HepG2 (cell line): ENCODE data around the gene ELP6. TPM values are rescaled to one million over a fixed set of nuclear protein-coding genes. Genes with fewer than 3 reads are reported as not detected.

ENCODE experiments used
- ATAC-seq: fragments of 200-7000 bp; cut with Tn5 transposase; 3 replicates; pipeline ENCODE4 v1.9.1; 2020; ENCODE audit warnings: mild to moderate bottlenecking, moderate library complexity
- BruUV-seq: library from RNA; stranded (reverse); fragments of 400-500 nt; replicated peaks from 2 replicates; lab custom pipeline; 2021; lab: Mats Ljungman, UMichigan
- CTCF ChIA-PET: fragments of 300-600 bp; formaldehyde crosslinking; extraction: SDS; loops from one replicate; lab custom pipeline; 2021; ENCODE audit warnings: low total read pairs, inconsistent platforms, low intra/inter-chr PET ratio; lab: Yijun Ruan, JAX
- POLR2A ChIA-PET: fragments of 350-600 bp; sonication (Branson Sonifier 250); formaldehyde crosslinking; loops from one replicate; lab custom pipeline; 2020; ENCODE audit warnings: antibody characterized with exemption, inconsistent platforms; lab: Yijun Ruan, JAX
- DNase-seq: peaks from one replicate; pipeline ENCODE4 v3.0.0-alpha.2; 2015; ENCODE audit warnings: low spot score
- FAIRE-seq: peaks from 3 replicates; lab custom pipeline; 2011; peaks lifted over from hg19 to GRCh38; lab: Jason Lieb, UNC
- H2AFZ ChIP-seq: one replicate; pipeline ENCODE4 v1.6.1; 2011; ENCODE audit warnings: low read length, inconsistent platforms
- H3K27ac ChIP-seq: fragments of 300-600 bp; 3 replicates; pipeline ENCODE4 v1.8.0; 2011; ENCODE audit warnings: mixed run types, mild to moderate bottlenecking, mixed read lengths, low read length, inconsistent platforms; ENCODE audit not compliant: insufficient read depth; ENCODE audit errors: extremely low read length
- H3K27me3 ChIP-seq, 2 experiments: fragments of 200-600 bp in 1 of 2; 2 replicates in 1 of 2; 3 replicates in 1 of 2; pipeline versions ENCODE4 v1.6.0 to v1.8.0; 2011; ENCODE audit warnings: low read length in 2 of 2, mild to moderate bottlenecking in 2 of 2, moderate library complexity in 2 of 2, inconsistent platforms in 1 of 2; ENCODE audit not compliant: insufficient read depth in 2 of 2, control insufficient read depth in 1 of 2
- H3K36me3 ChIP-seq, 2 experiments: fragments of 200-600 bp in 1 of 2; replicated peaks in 1 of 2; 2 replicates in 1 of 2; 3 replicates in 1 of 2; pipeline versions ENCODE4 v1.5.1 to v1.8.0; 2011; ENCODE audit warnings: low read length in 2 of 2, inconsistent platforms in 1 of 2; ENCODE audit not compliant: insufficient read depth in 2 of 2, control insufficient read depth in 1 of 2
- H3K4me1 ChIP-seq: 2 replicates; pipeline ENCODE4 v1.5.1; 2012; ENCODE audit warnings: low read length, inconsistent platforms; ENCODE audit not compliant: insufficient read depth
- H3K4me2 ChIP-seq: 2 replicates; pipeline ENCODE4 v1.6.0; 2011; ENCODE audit warnings: low read depth, low read length, inconsistent platforms
- H3K4me3 ChIP-seq, 3 experiments: fragments of 200-600 bp in 1 of 3; sonication (generic), shearing (Covaris generic) in 1 of 3; replicated peaks in 1 of 3; 2 replicates each; pipeline ENCODE4 v1.5.1; 2011 to 2016; ENCODE audit warnings: low read length in 3 of 3, inconsistent platforms in 2 of 3, low read depth in 2 of 3, mild to moderate bottlenecking in 2 of 3, control low read depth in 1 of 3, mixed read lengths in 1 of 3; ENCODE audit not compliant: insufficient read depth in 1 of 3
- H3K79me2 ChIP-seq: one replicate; pipeline ENCODE4 v1.6.1; 2011; ENCODE audit warnings: low read length, inconsistent platforms; ENCODE audit not compliant: insufficient read depth
- H3K9ac ChIP-seq: 2 replicates; pipeline ENCODE4 v1.6.0; 2011; ENCODE audit warnings: mild to moderate bottlenecking, low read depth, low read length, inconsistent platforms; ENCODE audit not compliant: insufficient read depth
- H3K9me3 ChIP-seq: 2 replicates; pipeline ENCODE4 v1.5.1; 2012; ENCODE audit warnings: mild to moderate bottlenecking, low read length
- H4K20me1 ChIP-seq: 2 replicates; pipeline ENCODE4 v1.6.0; 2011; ENCODE audit warnings: inconsistent platforms, mild to moderate bottlenecking, low read length, moderate library complexity; ENCODE audit not compliant: insufficient read depth
- ARHGAP35 ChIP-seq: sonication (generic); formaldehyde crosslinking; IDR thresholded peaks from 2 replicates; pipeline ENCODE4 v1.9.0; 2022; ENCODE audit warnings: mild to moderate bottlenecking, inconsistent platforms, moderate library complexity, missing genetic modification reagents, borderline replicate concordance
- ATRX ChIP-seq: sonication (generic); formaldehyde crosslinking; IDR thresholded peaks from 2 replicates; pipeline ENCODE4 v1.4.0; 2020; ENCODE audit warnings: missing genetic modification reagents, borderline replicate concordance
- CSRNP2 ChIP-seq: sonication (generic); formaldehyde crosslinking; conservative IDR thresholded peaks from 2 replicates; pipeline ENCODE4 v1.8.0; 2022; ENCODE audit warnings: low read depth, missing genetic modification reagents
- ETS1 ChIP-seq: sonication (generic); formaldehyde crosslinking; IDR thresholded peaks from 2 replicates; pipeline ENCODE4 v1.4.0; 2020; ENCODE audit warnings: missing genetic modification reagents
- GATA4 ChIP-seq: sonication (generic); IDR thresholded peaks from 2 replicates; pipeline ENCODE4 v1.6.1; 2016; ENCODE audit warnings: antibody characterized with exemption, low read depth, borderline replicate concordance
- GZF1 ChIP-seq: sonication (generic); formaldehyde crosslinking; IDR thresholded peaks from 2 replicates; pipeline ENCODE4 v1.5.1; 2020; ENCODE audit warnings: mild to moderate bottlenecking, missing genetic modification reagents
- HDAC2 ChIP-seq: sonication (generic); formaldehyde crosslinking; IDR thresholded peaks from 2 replicates; pipeline ENCODE4 v1.4.0; 2020; ENCODE audit warnings: missing genetic modification reagents
- KLF12 ChIP-seq: sonication (generic); formaldehyde crosslinking; IDR thresholded peaks from 2 replicates; pipeline ENCODE4 v1.4.0; 2020; ENCODE audit warnings: missing genetic modification reagents, borderline replicate concordance
- MED1 ChIP-seq: sonication (generic); formaldehyde crosslinking; IDR thresholded peaks from 2 replicates; pipeline ENCODE4 v1.4.0; 2020; ENCODE audit warnings: missing genetic modification reagents
- NKX3-1 ChIP-seq: sonication (generic); formaldehyde crosslinking; IDR thresholded peaks from 2 replicates; pipeline ENCODE4 v1.5.0; 2020; ENCODE audit warnings: missing genetic modification reagents
- SMYD3 ChIP-seq: sonication (generic); formaldehyde crosslinking; IDR thresholded peaks from 2 replicates; pipeline ENCODE4 v1.8.1; 2023; ENCODE audit warnings: mild to moderate bottlenecking, missing genetic modification reagents
- THYN1 ChIP-seq: sonication (generic); formaldehyde crosslinking; IDR thresholded peaks from 2 replicates; pipeline ENCODE4 v1.8.1; 2023; ENCODE audit warnings: low read depth, mild to moderate bottlenecking, moderate library complexity, missing genetic modification reagents, borderline replicate concordance
- ZFP91 ChIP-seq: sonication (generic); formaldehyde crosslinking; IDR thresholded peaks from 2 replicates; pipeline ENCODE4 v1.9.0; 2022; ENCODE audit warnings: missing genetic modification reagents, mild to moderate bottlenecking, borderline replicate concordance
- ZKSCAN5 ChIP-seq: sonication (generic); formaldehyde crosslinking; IDR thresholded peaks from 2 replicates; pipeline ENCODE4 v1.5.1; 2020; ENCODE audit warnings: mild to moderate bottlenecking, missing genetic modification reagents
- ZMYM3 ChIP-seq: sonication (generic); formaldehyde crosslinking; IDR thresholded peaks from 2 replicates; pipeline ENCODE4 v1.5.1; 2020; ENCODE audit warnings: mild to moderate bottlenecking, missing genetic modification reagents
- ZNF350 ChIP-seq: sonication (generic); formaldehyde crosslinking; IDR thresholded peaks from 2 replicates; pipeline ENCODE4 v1.4.0; 2020; ENCODE audit warnings: mild to moderate bottlenecking, low read depth, missing genetic modification reagents, borderline replicate concordance
- ZNF850 ChIP-seq: sonication (generic); formaldehyde crosslinking; conservative IDR thresholded peaks from 2 replicates; pipeline ENCODE4 v1.9.0; 2021; ENCODE audit warnings: mild to moderate bottlenecking, missing genetic modification reagents
- WGBS: methylation state at CpG from one replicate; pipeline ENCODE4 v1.1.6; 2017; ENCODE audit warnings: low lambda C conversion rate; 5-methylcytosine and 5-hydroxymethylcytosine counted together
- in situ Hi-C: cut with HindIII; loops from 2 replicates; pipeline ENCODE4 v1.10.0; 2017; ENCODE audit warnings: low pct_unique_long_range_greater_than_20kb; ENCODE audit not compliant: extremely low pct_ligation_motif_present
- intact Hi-C: fragments of 100-400 bp; cut with micrococcal nuclease; formaldehyde crosslinking; loops from one replicate; pipeline ENCODE4 v1.10.0; 2022; ENCODE audit not compliant: unreplicated experiment
- polyA plus RNA-seq, 8 experiments: library from polyadenylated mRNA; depleted of rRNA in 3 of 8; stranded (reverse) in 7 of 8; unstranded in 1 of 8; fragments of >200 nt; fragmentation: Illumina TruSeq in 4 of 8; extraction: Trizol in 4 of 8; gene quantifications; 2 replicates each; pipeline versions ENCODE4 v1.2.1 to v1.2.3, GENCODE V29; 2011 to 2016; ENCODE audit warnings: low read depth in 4 of 8, missing spikeins in 1 of 8, mixed read lengths in 1 of 8; ENCODE audit not compliant: insufficient read depth in 1 of 8
- total RNA-seq, 5 experiments: library from RNA; depleted of rRNA; stranded (reverse); fragments of >200 nt; fragmentation: Illumina TruSeq; extraction: Trizol; gene quantifications; 2 replicates each; pipeline ENCODE4 v1.2.3, GENCODE V29; 2016; ENCODE audit warnings: low read depth in 1 of 5

ELP6 gene
- total and polyA plus RNA-seq, 2 of the 13 experiments (the other 11 are each of a cell fraction or from before 2014, with no cell fraction given), result 45.0 to 49.3 TPM

GRCh38 chr3:47476330-47476626 lies 37.2 kb downstream of the ELP6 start (continued):
- TF ChIP-seq CSRNP2 (CRISPR knock-in tag) (no peak), THYN1 (CRISPR knock-in tag) (no peak), MED1 (CRISPR knock-in tag) (no peak), ZNF350 (CRISPR knock-in tag) (peak; percentile 0; the same call in 1 of the 2 replicates), NKX3-1 (CRISPR knock-in tag) (0 out of 2 replicates have a peak, but pooled peaks have one; percentile 7), ZKSCAN5 (CRISPR knock-in tag) (no peak), GATA4 (no peak), ZNF850 (CRISPR knock-in tag) (0 out of 2 replicates have a peak, but pooled peaks have one; percentile 40)

- Histone ChIP-seq H3K4me3 (peak within 1 kb of the TSS; percentile 80 to 97 (median 81)), H3K36me3 (no peaks in the 10 kb centered on the region), H3K9me3 (no peaks in the 10 kb centered on the region), H3K27ac (peak within 1 kb of the TSS; percentile 78), H3K4me1 (peaks cover 37% of the 10 kb centered on the region), H3K4me2 (peak within 1 kb of the TSS; percentile 76), H3K9ac (peak within 1 kb of the TSS; percentile 76), H3K79me2 (peaks cover 37% of the 10 kb centered on the region), H2AFZ (peak within 1 kb of the TSS; percentile 95), H3K27me3 (no peaks in the 10 kb centered on the region; a peak in 1 of 5 replicates), H4K20me1 (peaks cover 14% of the 10 kb centered on the region)
- no TSS peak for BruUV-seq
- ChIA-PET POLR2A (interaction anchor here (0.7 to 2.7 kb wide), 7 partner anchors 9 to 95 kb away, joined by 3 to 30 read pairs (median 12); partner anchors contain the start of gene PTPN23), CTCF (interaction anchor here (1.2 to 2.5 kb wide), 3 partner anchors 32 to 54 kb away, joined by 4 to 36 read pairs (median 12); no protein-coding TSS in a partner anchor)
- DNase-seq (peak; percentile 85), FAIRE-seq (no peak), ATAC-seq (peak; percentile 86)
- intact Hi-C loops, result loop anchor here (1.0 to 5.0 kb wide), 4 partner anchors 35 to 95 kb away; partner anchors contain the start of gene ELP6
- in situ Hi-C loops, result loop anchor here (5.0 kb wide), 1 partner anchor 53 kb away; no protein-coding TSS in a partner anchor
- WGBS, result 8% methylated on average over 12 of the region's 88 CpGs
- TF ChIP-seq ARHGAP35 (CRISPR knock-in tag) (no peak; the same call in 1 of the 2 replicates), ATRX (CRISPR knock-in tag) (no peak), KLF12 (CRISPR knock-in tag) (no peak), ZMYM3 (CRISPR knock-in tag) (peak; percentile 40; the same call in 1 of the 2 replicates), GZF1 (no peak), ZFP91 (CRISPR knock-in tag) (peak; percentile 81; the same call in 1 of the 2 replicates), ETS1 (CRISPR knock-in tag) (no peak; the same call in 1 of the 2 replicates), SMYD3 (CRISPR knock-in tag) (no peak), HDAC2 (peak; percentile 80)
These were observed 37.8 kb downstream of the ELP6 start, which contains the start of gene SCAP for GRCh38 chr3:47475570-47476329. TSS of gene SCAP (minus strand) at chr3:47475941. CDS start at chr3:47442993, 32,948 bp downstream.
